GM12878 (cell line): ENCODE data around the gene EEF2K. TPM values are rescaled to one million over a fixed set of nuclear protein-coding genes. Genes with fewer than 3 reads are reported as not detected.

Experiments
- ATAC-seq: fragments of 200-7000 bp; cut with Tn5 transposase; 3 replicates; pipeline ENCODE4 v1.9.1; 2020; ENCODE audit warnings: mild to moderate bottlenecking, moderate library complexity
- BruUV-seq: library from RNA; stranded (reverse); fragments of 400-500 nt; replicated peaks from 2 replicates; lab custom pipeline; 2021; lab: Mats Ljungman, UMichigan
- CTCF ChIA-PET: fragments of 300-600 bp; sonication (Branson Sonifier 250); formaldehyde crosslinking; extraction: SDS; loops from one replicate; lab custom pipeline; 2021; ENCODE audit warnings: inconsistent platforms; lab: Yijun Ruan, JAX
- POLR2A ChIA-PET: fragments of 350-600 bp; formaldehyde crosslinking; extraction: SDS; loops from one replicate; lab custom pipeline; 2021; ENCODE audit warnings: inconsistent platforms; lab: Charles Lee
- RAD21 ChIA-PET: fragments of 300-600 bp; sonication (Branson Sonifier 250); formaldehyde crosslinking; loops from one replicate; lab custom pipeline; 2023; ENCODE audit warnings: antibody characterized with exemption; ENCODE audit not compliant: unreplicated experiment; lab: Charles Lee
- SMC1A ChIA-PET: fragments of 300-600 bp; sonication (Branson Sonifier 250); formaldehyde crosslinking; loops from one replicate; lab custom pipeline; 2023; ENCODE audit not compliant: unreplicated experiment, uncharacterized antibody; lab: Charles Lee
- DNase-seq: peaks from one replicate; pipeline ENCODE4 v3.0.0-alpha.2; 2011; ENCODE audit warnings: low read depth, low spot score
- FAIRE-seq: peaks from 3 replicates; lab custom pipeline; 2011; peaks lifted over from hg19 to GRCh38; lab: Jason Lieb, UNC
- H2AFZ ChIP-seq: 2 replicates; pipeline ENCODE4 v1.6.0; 2011; ENCODE audit warnings: low read depth, low read length, control low read depth; ENCODE audit not compliant: control insufficient read depth
- H3K27ac ChIP-seq: 2 replicates; pipeline ENCODE4 v1.5.1; 2011; ENCODE audit warnings: control low read depth; ENCODE audit not compliant: control insufficient read depth, insufficient read depth
- H3K27me3 ChIP-seq, 2 experiments: replicated peaks in 1 of 2; 2 replicates each; pipeline versions ENCODE4 v1.6.0 to v1.6.1; 2011; ENCODE audit warnings: low read length in 1 of 2; ENCODE audit not compliant: control insufficient read depth in 2 of 2, insufficient read depth in 2 of 2
- H3K36me3 ChIP-seq, 2 experiments: 2 replicates each; pipeline ENCODE4 v1.5.1; 2011; ENCODE audit warnings: low read length in 1 of 2; ENCODE audit not compliant: control insufficient read depth in 2 of 2, insufficient read depth in 2 of 2
- H3K4me1 ChIP-seq: 2 replicates; pipeline ENCODE4 v1.6.1; 2011; ENCODE audit warnings: mild to moderate bottlenecking, low read length, moderate library complexity, mixed read lengths; ENCODE audit not compliant: control insufficient read depth, insufficient read depth
- H3K4me2 ChIP-seq: 2 replicates; pipeline ENCODE4 v1.6.0; 2011; ENCODE audit warnings: control low read depth; ENCODE audit not compliant: control insufficient read depth, insufficient read depth
- H3K4me3 ChIP-seq: fragments of 200-600 bp; sonication (generic); 2 replicates; pipeline ENCODE4 v1.5.1; 2016
- H3K79me2 ChIP-seq: 2 replicates; pipeline ENCODE4 v1.6.0; 2011; ENCODE audit warnings: low read length; ENCODE audit not compliant: control insufficient read depth, insufficient read depth
- H3K9ac ChIP-seq: 2 replicates; pipeline ENCODE4 v1.8.0; 2011; ENCODE audit warnings: low read length, control low read depth, mixed read lengths; ENCODE audit not compliant: control insufficient read depth, insufficient read depth
- H3K9me3 ChIP-seq: replicated peaks from 3 replicates; pipeline ENCODE4 v1.5.1; 2011; ENCODE audit warnings: mild to moderate bottlenecking, low read length; ENCODE audit not compliant: control insufficient read depth, insufficient read depth
- H4K20me1 ChIP-seq: 2 replicates; pipeline ENCODE4 v1.6.0; 2011; ENCODE audit not compliant: control insufficient read depth, insufficient read depth
- BCL3 ChIP-seq: IDR thresholded peaks from 2 replicates; pipeline ENCODE4 v1.6.1; 2011; ENCODE audit warnings: borderline replicate concordance, low read depth, mild to moderate bottlenecking, moderate library complexity, low read length; ENCODE audit not compliant: insufficient read depth, poor library complexity, severe bottlenecking
- FOS ChIP-seq: IDR thresholded peaks from 3 replicates; pipeline ENCODE4 v1.6.1; 2011; ENCODE audit warnings: borderline replicate concordance; ENCODE audit not compliant: insufficient read length; ENCODE audit errors: extremely low read depth
- HDAC6 ChIP-seq: fragments of 200-600 bp; sonication (generic); IDR thresholded peaks from one replicate; pipeline ENCODE4 v1.8.0; 2017; ENCODE audit warnings: antibody characterized with exemption; ENCODE audit not compliant: unreplicated experiment
- IKZF1 ChIP-seq: fragments of 450-650 bp; conservative IDR thresholded peaks from 2 replicates; pipeline ENCODE4 v1.6.1; 2017; ENCODE audit warnings: antibody characterized with exemption, mild to moderate bottlenecking
- RCOR1 ChIP-seq: conservative IDR thresholded peaks from 2 replicates; pipeline ENCODE4 v1.6.1; 2012; ENCODE audit warnings: low read depth, low read length, improper control_type of control experiment
- WRNIP1 ChIP-seq: IDR thresholded peaks from 2 replicates; pipeline ENCODE4 v1.6.1; 2011; ENCODE audit warnings: low read depth, low read length, improper control_type of control experiment, borderline replicate concordance
- WGBS: methylation state at CpG from one replicate; pipeline ENCODE4 v1.1.6; 2016; ENCODE audit warnings: low lambda C conversion rate; ENCODE audit not compliant: insufficient replicate concordance, insufficient coverage; ENCODE audit errors: missing lambda C conversion rate; 5-methylcytosine and 5-hydroxymethylcytosine counted together
- in situ Hi-C: fragments of 300-500 bp; cut with MboI; formaldehyde crosslinking; loops from 9 replicates; pipeline ENCODE4 v1.14.3; 2018; ENCODE audit warnings: mixed read lengths
- intact Hi-C: fragments of 100-400 bp; cut with micrococcal nuclease; formaldehyde crosslinking; loops from one replicate; pipeline ENCODE4 v1.14.2; 2022; ENCODE audit not compliant: unreplicated experiment
- polyA plus RNA-seq, 11 experiments: library from polyadenylated mRNA; depleted of rRNA in 4 of 11; unstranded in 6 of 11; stranded (reverse) in 5 of 11; fragments of >200 nt; fragmentation: Nextera tagmentation in 4 of 11; fragmentation: Illumina TruSeq in 1 of 11; extraction: Ambion mirVana in 4 of 11; extraction: Trizol in 1 of 11; gene quantifications; 1 replicate in 1 of 11; 2 replicates in 10 of 11; pipeline versions ENCODE4 v1.2.1 to v1.2.3, GENCODE V29; 2011 to 2016; ENCODE audit warnings: inconsistent platforms in 2 of 11, missing spikeins in 2 of 11, low read depth in 1 of 11
- total RNA-seq, 4 experiments: library from RNA; depleted of rRNA in 3 of 4; stranded (reverse); fragments of >200 nt in 3 of 4; fragmentation: Illumina TruSeq in 1 of 4; extraction: Trizol in 1 of 4; gene quantifications; 2 replicates each; pipeline versions ENCODE4 v1.2.1 to v1.2.3, GENCODE V29; 2013 to 2021

The EEF2K gene
- total and polyA plus RNA-seq, 10 of the 15 experiments (the other 5 are each of a cell fraction or from before 2014, with no cell fraction given) = 2.0 to 29.6 (median 12.2) TPM

- TF ChIP-seq BCL3 (no peak), IKZF1 (no peak)
Measured at GRCh38 chr16:22240023-22240710, 34.1 kb downstream of the EEF2K start (continued).

DNA sequence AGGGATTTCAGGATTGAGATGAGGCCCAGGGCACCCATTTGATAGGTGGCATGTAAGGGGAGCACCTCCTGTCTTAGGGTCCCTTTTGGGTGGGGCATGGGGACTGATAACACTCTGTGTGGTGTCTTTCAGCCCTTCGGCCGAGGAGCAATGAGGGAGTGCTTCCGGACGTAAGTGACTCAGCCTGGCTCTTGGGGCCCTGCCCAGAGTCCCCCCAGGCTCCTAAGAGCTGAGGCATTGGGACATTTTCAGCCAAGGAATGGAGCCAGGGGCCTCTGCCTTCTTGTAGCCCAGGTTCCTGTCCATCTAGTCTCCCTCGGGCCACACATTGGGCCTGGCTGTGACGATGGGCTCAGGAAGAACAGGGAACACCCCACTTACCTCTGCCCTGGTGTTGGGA, 44.4 kb downstream of the EEF2K start:
- no peaks in the 10 kb centered on the region for H4K20me1 ChIP-seq
- no peak overlapping the region for H3K4me2 ChIP-seq
- 99% methylated on average over 6 of the region's 6 CpGs for WGBS
- ATAC-seq = no peak
- no peak for TF ChIP-seq RCOR1
- no peak for TF ChIP-seq HDAC6
- no peak for TF ChIP-seq FOS
- no peak for TF ChIP-seq WRNIP1
- no peak overlapping the region for H3K9ac ChIP-seq
- H2AFZ ChIP-seq = no peak overlapping the region
- CTCF ChIA-PET = no interaction called here
- H3K4me1 ChIP-seq = no peaks in the 10 kb centered on the region
- no peaks in the 10 kb centered on the region for H3K79me2 ChIP-seq
- peaks cover 4% of the 10 kb centered on the region; the same call in 1 of the 3 replicates for H3K9me3 ChIP-seq
- intact Hi-C loops = no loop called here
- in situ Hi-C loops = no loop called here
- BruUV-seq = no TSS peak
- no peak overlapping the region for H3K4me3 ChIP-seq
- SMC1A ChIA-PET = no interaction called here
- RAD21 ChIA-PET = no interaction called here
- H3K36me3 ChIP-seq = peaks cover 30 to 33% of the 10 kb centered on the region in 2 experiments; a peak in 3 of 4 replicates
- no peak for FAIRE-seq
- H3K27me3 ChIP-seq = no peaks in the 10 kb centered on the region
- POLR2A ChIA-PET = no interaction called here
- H3K27ac ChIP-seq = no peak overlapping the region
- DNase-seq = no peak
